OCI-LY1 (cell line): ENCODE measurements around the gene BAG3.

Experiments
- CTCF ChIP-seq: fragments of 200-600 bp; sonication (generic), shearing (Covaris generic); IDR thresholded peaks from 2 replicates; pipeline ENCODE4 v1.5.1; 2017; ENCODE audit warnings: mild to moderate bottlenecking, antibody characterized with exemption, low read length, moderate library complexity, mixed read lengths
- EZH2 ChIP-seq: fragments of 200-600 bp; sonication (generic), shearing (Covaris generic); IDR thresholded peaks from 2 replicates; pipeline ENCODE4 v1.8.0; 2017; ENCODE audit warnings: borderline replicate concordance, mixed run types, mild to moderate bottlenecking, antibody characterized with exemption, low read length, moderate library complexity, mixed read lengths

- TF ChIP-seq EZH2 (no peak), CTCF (no peak)
These were observed 6.5 kb downstream of the BAG3 start for GRCh38 chr10:119657725-119658124.
